Measurements from ENCODE around the gene TRMT10A.

TRMT10A gene

DNA sequence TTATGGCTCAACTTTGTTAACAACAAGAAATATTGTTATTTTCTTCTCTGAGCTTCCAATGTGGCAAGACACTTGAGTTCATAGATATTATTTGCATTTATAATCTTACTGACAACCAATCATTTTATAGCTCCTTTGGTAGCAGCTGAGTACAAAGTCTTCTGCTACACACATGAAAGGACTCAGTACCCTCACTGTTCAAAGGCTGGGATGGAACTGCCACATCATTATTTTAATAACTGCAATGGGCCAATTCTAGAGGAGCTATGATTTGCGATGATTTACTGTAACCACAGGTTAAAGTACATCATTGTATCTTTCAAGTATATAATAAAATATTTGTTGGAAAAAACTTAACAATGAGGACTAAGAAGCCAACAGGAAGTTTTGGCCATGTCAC lies 21.7 kb upstream of the TRMT10A start:
- TF ChIP-seq, protein P1, sequence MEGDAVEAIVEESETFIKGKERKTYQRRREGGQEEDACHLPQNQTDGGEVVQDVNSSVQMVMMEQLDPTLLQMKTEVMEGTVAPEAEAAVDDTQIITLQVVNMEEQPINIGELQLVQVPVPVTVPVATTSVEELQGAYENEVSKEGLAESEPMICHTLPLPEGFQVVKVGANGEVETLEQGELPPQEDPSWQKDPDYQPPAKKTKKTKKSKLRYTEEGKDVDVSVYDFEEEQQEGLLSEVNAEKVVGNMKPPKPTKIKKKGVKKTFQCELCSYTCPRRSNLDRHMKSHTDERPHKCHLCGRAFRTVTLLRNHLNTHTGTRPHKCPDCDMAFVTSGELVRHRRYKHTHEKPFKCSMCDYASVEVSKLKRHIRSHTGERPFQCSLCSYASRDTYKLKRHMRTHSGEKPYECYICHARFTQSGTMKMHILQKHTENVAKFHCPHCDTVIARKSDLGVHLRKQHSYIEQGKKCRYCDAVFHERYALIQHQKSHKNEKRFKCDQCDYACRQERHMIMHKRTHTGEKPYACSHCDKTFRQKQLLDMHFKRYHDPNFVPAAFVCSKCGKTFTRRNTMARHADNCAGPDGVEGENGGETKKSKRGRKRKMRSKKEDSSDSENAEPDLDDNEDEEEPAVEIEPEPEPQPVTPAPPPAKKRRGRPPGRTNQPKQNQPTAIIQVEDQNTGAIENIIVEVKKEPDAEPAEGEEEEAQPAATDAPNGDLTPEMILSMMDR (IDR thresholded peaks at IDR 0.05; ENCODE audit: borderline replicate concordance, insufficient read depth, low read depth, low read length), result no peak
- H3K4me3 ChIP-seq (ENCODE audit: low read depth, low read length), result no peak overlapping the region

DNA sequence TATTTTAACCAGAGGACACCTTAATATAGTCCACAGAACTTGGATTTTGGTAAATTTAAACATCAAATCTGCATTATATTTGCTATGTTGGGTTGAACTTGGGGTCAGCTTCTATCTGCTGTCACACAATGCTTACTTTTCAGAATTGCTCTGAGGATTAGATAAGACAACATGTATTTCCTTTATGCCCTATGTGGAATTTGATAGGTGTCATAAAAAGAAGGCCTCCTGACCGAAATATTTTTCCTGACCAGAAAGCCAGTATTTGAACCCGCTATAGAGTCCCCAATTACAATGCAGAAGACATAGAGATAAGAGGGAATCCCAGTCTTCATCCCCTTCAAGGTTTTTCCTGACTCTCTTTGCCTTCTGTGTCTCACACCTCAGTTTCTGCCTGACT lies 14.9 kb upstream of the TRMT10A start:
- TF ChIP-seq, protein P1 (IDR thresholded peaks at IDR 0.05; ENCODE audit: borderline replicate concordance, insufficient read depth, low read depth, low read length), result no peak
- no peak overlapping the region for H3K4me3 ChIP-seq (ENCODE audit: low read depth, low read length)

DNA sequence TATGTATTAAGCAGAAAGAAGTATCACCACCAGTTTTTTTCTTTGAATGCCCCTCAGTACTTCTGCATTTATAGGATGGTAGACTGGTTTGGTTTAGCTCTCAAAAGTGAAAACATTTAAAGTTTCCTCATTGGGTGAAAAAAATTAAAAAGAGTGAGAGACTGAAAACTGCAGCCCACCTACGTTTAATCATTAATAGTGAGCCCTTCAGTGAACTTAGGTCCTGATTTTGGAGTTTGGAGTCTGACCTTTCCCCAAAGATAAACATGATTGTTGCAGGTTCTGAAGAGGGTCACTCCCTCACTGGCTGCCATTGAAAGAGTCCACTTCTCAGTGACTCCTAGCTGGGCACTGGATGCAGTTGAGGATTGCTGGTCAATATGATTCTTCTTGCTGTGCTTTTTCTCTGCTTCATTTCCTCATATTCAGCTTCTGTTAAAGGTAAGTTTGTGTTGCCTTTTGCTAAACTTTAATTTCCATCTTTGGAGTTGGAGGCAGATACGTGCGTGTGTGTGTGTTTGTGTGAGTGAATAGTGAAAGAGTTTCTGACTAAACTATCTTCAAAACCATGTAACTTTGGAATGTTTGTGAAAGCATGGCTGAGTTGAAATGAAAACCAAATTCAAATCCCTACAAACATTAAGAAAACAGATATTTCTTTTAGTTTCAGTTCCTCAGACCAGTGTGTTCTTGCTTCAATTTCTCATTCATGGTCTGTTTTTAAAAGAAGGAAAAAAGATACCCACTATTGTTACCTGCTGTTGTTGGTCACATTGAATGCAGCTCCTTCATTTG lies 10.9 kb upstream of the TRMT10A start, which contains the start of gene MTTP:
MTTP (plus strand) TSS at position 295 of the 795 bp plus-strand sequence; CDS start at position 381, 86 bp downstream.
- TF ChIP-seq, protein P1 (IDR thresholded peaks at IDR 0.05; ENCODE audit: borderline replicate concordance, insufficient read depth, low read depth, low read length), result no peak
- no peak within 1 kb of the TSS for H3K4me3 ChIP-seq (ENCODE audit: low read depth, low read length)

DNA sequence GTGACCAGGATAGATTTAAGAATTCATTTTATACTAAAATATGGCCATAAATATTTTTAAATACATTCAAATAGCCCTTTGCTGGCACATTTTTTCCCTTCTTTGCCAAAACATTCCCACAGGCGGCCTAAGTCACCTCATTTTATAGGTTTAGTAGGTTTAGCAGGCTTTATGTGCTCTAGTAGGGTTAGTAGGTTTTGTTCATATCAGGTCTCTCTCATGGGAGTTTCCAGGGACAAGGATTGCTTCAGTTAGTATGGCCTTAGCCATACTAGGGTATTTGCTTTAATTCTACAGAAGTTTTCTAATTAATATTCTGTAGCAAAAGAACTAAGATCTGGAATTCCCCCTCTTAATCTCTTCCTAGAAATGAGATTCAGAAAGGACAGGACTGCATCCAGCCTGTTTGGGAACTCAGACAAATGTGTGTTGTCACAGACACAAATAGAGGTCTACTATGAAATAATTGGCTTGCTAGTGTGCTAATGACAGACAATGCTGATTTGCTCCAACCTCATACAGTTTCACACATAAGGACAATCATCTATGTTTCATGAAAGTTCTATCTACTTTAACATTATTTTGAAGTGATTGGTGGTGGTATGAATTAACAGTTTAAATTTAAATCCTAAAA lies 10.0 kb upstream of the TRMT10A start:
- TF ChIP-seq, protein P1 (IDR thresholded peaks at IDR 0.05; ENCODE audit: borderline replicate concordance, insufficient read depth, low read depth, low read length), result no peak
- no peak overlapping the region for H3K4me3 ChIP-seq (ENCODE audit: low read depth, low read length)

DNA sequence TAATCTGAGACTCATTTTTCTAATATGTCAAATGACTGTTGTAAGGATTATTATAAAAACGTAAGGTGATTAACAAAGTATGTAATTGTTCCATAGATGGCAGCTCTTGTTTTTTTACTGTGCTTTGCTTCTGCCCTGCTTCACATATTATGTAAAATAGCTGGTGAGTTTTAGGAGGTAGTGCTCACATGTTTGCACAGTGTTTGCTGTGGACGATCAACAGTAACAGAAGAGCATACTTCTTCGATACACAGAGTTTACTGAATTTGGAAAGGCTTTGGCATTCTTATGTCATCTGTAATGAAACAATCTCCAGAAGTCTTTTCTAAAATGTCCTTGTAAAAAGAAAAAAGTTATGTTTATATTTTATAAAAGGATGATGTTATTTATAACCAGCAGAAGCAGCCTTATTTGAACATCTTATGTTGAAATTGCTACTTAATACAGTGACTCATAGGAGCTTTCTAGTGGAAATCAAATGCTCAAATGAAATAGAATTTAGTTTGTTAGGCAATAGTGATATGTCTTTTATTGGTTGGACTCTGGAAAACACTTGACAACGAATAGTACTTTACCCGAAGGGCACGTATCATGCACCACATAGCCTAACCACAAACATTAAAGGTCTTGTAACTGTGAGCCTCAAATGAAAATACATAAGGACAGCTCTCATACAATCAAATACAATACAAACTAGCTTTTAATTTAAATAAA lies 8.8 kb upstream of the TRMT10A start:
- TF ChIP-seq, protein P1 (IDR thresholded peaks at IDR 0.05; ENCODE audit: borderline replicate concordance, insufficient read depth, low read depth, low read length), result no peak
- no peak overlapping the region for H3K4me3 ChIP-seq (ENCODE audit: low read depth, low read length)

DNA sequence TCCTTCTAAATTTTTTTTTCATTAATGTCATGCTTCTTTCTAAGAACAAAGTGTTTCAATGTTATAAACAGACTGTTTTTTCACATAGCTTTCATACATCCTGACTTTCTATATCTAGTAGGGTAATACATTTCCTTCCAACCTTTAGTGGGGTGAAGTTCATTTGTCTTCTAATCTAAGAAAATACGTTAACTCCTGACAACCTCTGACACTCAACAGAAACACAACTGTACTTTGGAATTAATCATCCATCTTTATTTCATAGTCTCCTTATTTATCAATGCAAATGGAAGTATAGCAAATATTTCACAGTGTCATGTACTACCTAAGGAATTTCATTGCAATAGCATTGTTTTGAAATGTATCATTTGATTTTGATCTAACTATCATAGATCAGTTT lies 8.0 kb upstream of the TRMT10A start:
- TF ChIP-seq, protein P1 (IDR thresholded peaks at IDR 0.05; ENCODE audit: borderline replicate concordance, insufficient read depth, low read depth, low read length), result no peak
- H3K4me3 ChIP-seq (ENCODE audit: low read depth, low read length), result no peak overlapping the region

All from GM12875 (cell line).